ENCODE measurements around the gene BCR.

The BCR gene

DNA sequence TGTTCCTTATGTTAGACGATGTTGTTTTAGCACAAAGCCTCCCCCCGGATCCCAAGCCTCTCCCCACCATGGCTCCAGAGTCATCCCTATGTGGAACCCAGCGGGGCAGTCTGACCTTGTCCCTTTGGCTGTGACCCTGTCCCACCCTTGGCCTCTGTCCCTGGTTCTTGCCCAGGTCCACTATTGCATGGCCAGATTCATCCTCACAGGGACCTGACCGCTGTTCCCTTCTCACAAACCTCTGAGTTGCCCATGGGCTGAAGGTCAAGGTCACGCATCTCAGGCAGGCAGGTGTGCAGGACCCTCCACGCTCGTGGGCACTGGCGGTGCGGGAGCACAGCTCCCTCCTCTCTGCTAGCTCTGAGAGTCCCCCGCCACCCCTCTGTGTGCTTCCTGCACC, 39.0 kb downstream of the BCR start:
- no peaks in the 10 kb centered on the region for H3K27me3 ChIP-seq (replicated peaks; ENCODE audit: control insufficient read depth, insufficient read depth, low read length)
- H3K4me3 ChIP-seq (replicated peaks; ENCODE audit: low read depth, low read length), result peak overlapping the region; percentile 39
- H3K36me3 ChIP-seq (ENCODE audit: control insufficient read depth, insufficient read depth, low read length), result peaks cover 1% of the 10 kb centered on the region; the same call in 1 of the 2 replicates
- DNase-seq (ENCODE audit: extremely low read depth, insufficient read length), result no peak
- TF ChIP-seq, protein P1, sequence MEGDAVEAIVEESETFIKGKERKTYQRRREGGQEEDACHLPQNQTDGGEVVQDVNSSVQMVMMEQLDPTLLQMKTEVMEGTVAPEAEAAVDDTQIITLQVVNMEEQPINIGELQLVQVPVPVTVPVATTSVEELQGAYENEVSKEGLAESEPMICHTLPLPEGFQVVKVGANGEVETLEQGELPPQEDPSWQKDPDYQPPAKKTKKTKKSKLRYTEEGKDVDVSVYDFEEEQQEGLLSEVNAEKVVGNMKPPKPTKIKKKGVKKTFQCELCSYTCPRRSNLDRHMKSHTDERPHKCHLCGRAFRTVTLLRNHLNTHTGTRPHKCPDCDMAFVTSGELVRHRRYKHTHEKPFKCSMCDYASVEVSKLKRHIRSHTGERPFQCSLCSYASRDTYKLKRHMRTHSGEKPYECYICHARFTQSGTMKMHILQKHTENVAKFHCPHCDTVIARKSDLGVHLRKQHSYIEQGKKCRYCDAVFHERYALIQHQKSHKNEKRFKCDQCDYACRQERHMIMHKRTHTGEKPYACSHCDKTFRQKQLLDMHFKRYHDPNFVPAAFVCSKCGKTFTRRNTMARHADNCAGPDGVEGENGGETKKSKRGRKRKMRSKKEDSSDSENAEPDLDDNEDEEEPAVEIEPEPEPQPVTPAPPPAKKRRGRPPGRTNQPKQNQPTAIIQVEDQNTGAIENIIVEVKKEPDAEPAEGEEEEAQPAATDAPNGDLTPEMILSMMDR (IDR thresholded peaks at IDR 0.05; ENCODE audit: insufficient read depth, low read length, poor library complexity, severe bottlenecking), result no peak

DNA sequence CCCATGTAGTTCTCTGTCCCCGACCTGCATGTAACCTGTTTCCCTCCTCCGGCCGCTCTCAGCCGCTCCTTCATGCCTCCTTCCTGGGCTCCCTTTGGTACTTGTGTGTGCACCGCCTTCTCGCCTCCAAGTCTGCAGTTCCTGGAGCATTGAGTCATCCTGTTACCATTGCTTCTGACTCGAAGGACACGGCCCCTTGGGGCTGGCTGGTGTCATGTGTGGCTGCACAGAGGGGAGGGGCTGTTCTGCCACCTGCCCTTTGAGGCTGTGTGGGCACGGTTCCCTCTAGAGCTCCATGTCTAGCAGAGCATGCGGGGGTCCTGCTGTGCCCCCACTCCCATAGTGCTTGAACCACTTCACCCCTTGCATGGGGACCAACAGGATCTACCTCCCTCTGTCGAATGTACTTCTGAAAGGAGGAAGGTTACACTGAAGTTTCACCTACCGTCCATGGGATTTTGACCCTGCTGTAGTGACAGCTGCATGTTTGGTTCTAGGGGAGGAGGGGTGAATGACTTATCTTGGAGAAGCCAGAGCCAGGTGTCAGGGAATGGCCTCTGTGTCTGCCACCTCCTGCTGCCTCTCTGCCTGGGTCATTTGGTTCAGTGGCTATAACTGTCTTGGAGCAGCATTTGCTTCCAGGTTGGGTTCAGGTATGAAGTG, 39.6 kb downstream of the BCR start:
- H3K4me3 ChIP-seq (replicated peaks; ENCODE audit: low read depth, low read length), result peak overlapping the region; percentile 39
- TF ChIP-seq, protein P1 (IDR thresholded peaks at IDR 0.05; ENCODE audit: insufficient read depth, low read length, poor library complexity, severe bottlenecking), result no peak
- peaks cover 1% of the 10 kb centered on the region; the same call in 1 of the 2 replicates for H3K36me3 ChIP-seq (ENCODE audit: control insufficient read depth, insufficient read depth, low read length)
- no peaks in the 10 kb centered on the region for H3K27me3 ChIP-seq (replicated peaks; ENCODE audit: control insufficient read depth, insufficient read depth, low read length)
- DNase-seq (ENCODE audit: extremely low read depth, insufficient read length), result peak; percentile 71

DNA sequence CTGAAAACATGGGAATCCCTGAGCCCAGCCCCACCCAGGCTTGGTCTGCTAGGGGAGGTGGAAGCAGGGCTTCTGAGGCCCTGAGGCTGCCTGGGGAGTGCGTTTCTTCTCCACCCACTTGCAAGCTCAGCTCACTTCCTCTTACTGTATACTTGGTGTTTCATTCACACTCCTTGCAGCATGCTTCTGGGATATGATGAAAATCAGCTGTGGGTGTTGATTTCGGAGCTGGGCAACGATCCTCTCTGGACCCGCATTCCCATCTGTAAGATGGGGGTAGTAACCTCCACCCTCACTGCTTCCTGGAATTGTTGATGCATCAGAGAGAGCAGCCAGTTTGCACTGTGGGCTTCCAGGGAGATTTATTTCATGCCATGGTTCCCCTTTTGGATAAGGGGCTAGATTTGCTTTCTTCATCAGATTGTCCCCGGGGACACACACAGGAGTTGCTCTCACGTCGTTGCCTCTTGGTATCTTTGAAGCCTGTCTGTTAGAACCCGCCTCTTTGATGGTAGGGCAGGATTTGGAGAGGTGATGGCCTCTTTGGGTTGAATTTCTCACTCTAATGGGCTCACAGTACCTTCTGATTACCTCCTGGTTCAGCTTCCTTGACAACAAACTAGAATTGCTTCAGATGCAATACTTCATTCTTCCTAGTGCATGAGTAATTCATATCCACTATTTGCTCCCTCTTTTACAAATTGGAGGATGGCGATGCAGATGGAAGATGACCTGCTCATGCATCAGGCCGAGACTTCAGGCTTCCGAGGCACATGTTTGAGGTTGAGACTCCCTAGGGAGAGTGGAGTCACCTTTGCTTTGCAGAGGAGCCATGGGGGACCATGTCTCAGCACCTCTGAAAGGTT, 40.4 kb downstream of the BCR start:
- Histone ChIP-seq H3K4me3 (replicated peaks; ENCODE audit: low read depth, low read length) (no peak overlapping the region), H3K36me3 (ENCODE audit: control insufficient read depth, insufficient read depth, low read length) (peaks cover 1% of the 10 kb centered on the region; the same call in 1 of the 2 replicates), H3K27me3 (replicated peaks; ENCODE audit: control insufficient read depth, insufficient read depth, low read length) (no peaks in the 10 kb centered on the region)
- peak; percentile 41 for DNase-seq (ENCODE audit: extremely low read depth, insufficient read length)
- TF ChIP-seq, protein P1 (IDR thresholded peaks at IDR 0.05; ENCODE audit: insufficient read depth, low read length, poor library complexity, severe bottlenecking), result no peak

DNA sequence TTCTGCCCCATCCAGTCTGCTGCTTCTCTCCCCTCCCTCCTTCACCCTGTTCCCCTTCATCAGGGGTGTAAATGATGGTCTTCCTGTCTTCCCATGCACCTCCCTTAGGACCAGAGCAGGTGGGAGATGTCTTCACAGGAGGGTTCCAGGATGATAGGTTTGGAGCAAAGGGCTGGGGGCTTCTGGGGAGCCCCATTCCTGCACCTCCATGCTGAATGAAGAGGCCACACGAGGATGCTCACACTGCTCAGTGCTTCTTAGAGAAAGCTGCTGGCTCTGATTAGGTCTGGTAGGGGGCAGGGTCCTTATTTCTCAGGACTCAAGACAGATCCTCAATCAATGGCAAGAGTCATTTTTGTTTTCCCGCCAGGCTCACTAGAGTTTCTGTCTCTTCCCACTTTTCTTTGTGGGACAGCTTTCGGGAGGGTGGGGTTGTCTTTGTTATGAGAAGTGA, 41.1 kb downstream of the BCR start:
- DNase-seq (ENCODE audit: extremely low read depth, insufficient read length), result no peak
- peaks cover 1% of the 10 kb centered on the region; the same call in 1 of the 2 replicates for H3K36me3 ChIP-seq (ENCODE audit: control insufficient read depth, insufficient read depth, low read length)
- H3K27me3 ChIP-seq (replicated peaks; ENCODE audit: control insufficient read depth, insufficient read depth, low read length), result no peaks in the 10 kb centered on the region
- H3K4me3 ChIP-seq (replicated peaks; ENCODE audit: low read depth, low read length), result no peak overlapping the region
- TF ChIP-seq, protein P1 (IDR thresholded peaks at IDR 0.05; ENCODE audit: insufficient read depth, low read length, poor library complexity, severe bottlenecking), result no peak

DNA sequence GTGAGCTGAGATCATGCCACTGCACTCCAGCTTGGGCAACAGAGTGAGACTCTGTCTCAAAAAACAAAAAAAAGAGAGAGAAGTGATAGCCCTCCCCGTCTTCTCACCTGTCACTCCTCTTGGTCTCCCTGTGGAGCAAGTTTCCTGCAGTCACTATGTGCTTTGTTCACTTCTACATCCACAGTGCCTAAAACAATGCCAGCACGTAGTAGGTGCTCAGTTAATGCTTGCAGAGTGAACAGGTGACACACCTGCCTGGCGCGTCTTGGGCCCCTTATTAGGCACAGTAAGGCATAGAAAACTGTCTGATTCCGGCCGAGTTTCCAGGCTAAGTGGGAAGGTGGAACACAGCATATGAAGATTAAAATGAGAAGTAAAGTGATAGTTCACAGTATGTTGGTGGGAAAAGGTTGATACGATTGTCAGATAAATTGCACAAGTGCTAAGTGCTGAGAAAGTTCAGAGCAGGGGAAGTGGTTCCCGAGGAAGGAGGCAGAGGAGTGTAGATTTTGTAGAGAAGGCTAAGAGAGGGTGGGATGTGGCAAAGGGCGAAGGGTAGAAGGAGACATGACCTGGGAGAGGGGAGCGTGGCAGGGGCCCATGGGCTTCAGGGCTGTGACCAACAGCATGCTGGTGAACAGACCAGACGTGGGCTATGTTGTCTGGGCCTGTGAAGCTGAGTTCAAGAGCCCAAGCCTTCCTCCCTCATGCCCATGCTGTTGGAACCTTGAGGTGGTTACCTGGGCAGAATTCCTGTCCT, 41.9 kb downstream of the BCR start:
- TF ChIP-seq, protein P1 (IDR thresholded peaks at IDR 0.05; ENCODE audit: insufficient read depth, low read length, poor library complexity, severe bottlenecking), result no peak
- H3K4me3 ChIP-seq (replicated peaks; ENCODE audit: low read depth, low read length), result no peak overlapping the region
- no peaks in the 10 kb centered on the region for H3K27me3 ChIP-seq (replicated peaks; ENCODE audit: control insufficient read depth, insufficient read depth, low read length)
- DNase-seq (ENCODE audit: extremely low read depth, insufficient read length), result no peak
- peaks cover 1% of the 10 kb centered on the region; the same call in 1 of the 2 replicates for H3K36me3 ChIP-seq (ENCODE audit: control insufficient read depth, insufficient read depth, low read length)

Measured in GM06990 (cell line).